NB4 (cell line): Measurements from ENCODE around the gene LIPT1.
A peak's percentile ranks its signal among the peaks of the same experiment; 100 is the strongest.

Source experiments
- CTCF ChIP-seq: IDR thresholded peaks from one replicate; pipeline ENCODE4 v1.5.1; 2012; ENCODE audit warnings: low read depth, low read length
- MYC ChIP-seq: IDR thresholded peaks from 2 replicates; pipeline ENCODE4 v1.6.1; 2011; ENCODE audit warnings: low read depth, low read length

- TF ChIP-seq CTCF: peak; percentile 8
- TF ChIP-seq MYC: peak; percentile 95
Observed at GRCh38 chr2:99154643-99155536, at the start of gene LIPT1, which contains the start of gene TSGA10.
